ENCODE results near the gene TBC1D5.
A peak's percentile ranks its signal among the peaks of the same experiment; 100 is the strongest.
"Not testable (repeated sequence)": the region's sequence is repeated elsewhere in the genome, so short reads cannot be mapped to it uniquely, and the experiment has no call there.

TBC1D5 gene

GRCh38 chr3:17747890-17748247 lies 5.4 kb upstream of the TBC1D5 start:
- DNase-seq (ENCODE audit: low read depth), result no peak

GRCh38 chr3:17747174-17747889 lies 4.9 kb upstream of the TBC1D5 start:
- no peak for DNase-seq (ENCODE audit: low read depth)

- no peak for DNase-seq (ENCODE audit: low read depth)
Measured at GRCh38 chr3:17745894-17746293, 3.5 kb upstream of the TBC1D5 start.

- DNase-seq (ENCODE audit: low read depth), result no peak
Measured at GRCh38 chr3:17745301-17745700, 2.9 kb upstream of the TBC1D5 start.

GRCh38 chr3:17744693-17745092 lies 2.3 kb upstream of the TBC1D5 start:
- DNase-seq (ENCODE audit: low read depth), result no peak

GRCh38 chr3:17743658-17743995 lies 1.2 kb upstream of the TBC1D5 start:
- no peak for DNase-seq (ENCODE audit: low read depth)

- no peak for DNase-seq (ENCODE audit: low read depth)
Measured at GRCh38 chr3:17742880-17743657, 638 bp upstream of the TBC1D5 start.

GRCh38 chr3:17741621-17742101 lies 770 bp downstream of the TBC1D5 start:
- DNase-seq (ENCODE audit: low read depth), result no peak

GRCh38 chr3:17740721-17741141 lies 1.7 kb downstream of the TBC1D5 start:
- DNase-seq (ENCODE audit: low read depth), result peak; percentile 3

GRCh38 chr3:17738921-17739320 lies 3.5 kb downstream of the TBC1D5 start:
- DNase-seq (ENCODE audit: low read depth), result no peak

GRCh38 chr3:17738219-17738618 lies 4.2 kb downstream of the TBC1D5 start:
- no peak for DNase-seq (ENCODE audit: low read depth)

- no peak for DNase-seq (ENCODE audit: low read depth)
Measured at GRCh38 chr3:17737591-17737990, 4.8 kb downstream of the TBC1D5 start.

GRCh38 chr3:17735362-17735761 lies 7.1 kb downstream of the TBC1D5 start:
- DNase-seq (ENCODE audit: low read depth), result not testable (repeated sequence)

GRCh38 chr3:17733768-17734167 lies 8.7 kb downstream of the TBC1D5 start:
- DNase-seq (ENCODE audit: low read depth), result no peak

- DNase-seq (ENCODE audit: low read depth), result no peak
Measured at GRCh38 chr3:17733215-17733614, 9.2 kb downstream of the TBC1D5 start.

- peak; percentile 4 for DNase-seq (ENCODE audit: low read depth)
Measured at GRCh38 chr3:17730318-17730967, 12.0 kb downstream of the TBC1D5 start.

GRCh38 chr3:17726313-17726712 lies 16.1 kb downstream of the TBC1D5 start:
- no peak for DNase-seq (ENCODE audit: low read depth)

GRCh38 chr3:17725844-17726243 lies 16.6 kb downstream of the TBC1D5 start:
- DNase-seq (ENCODE audit: low read depth), result not testable (repeated sequence)

GRCh38 chr3:17724948-17725347 lies 17.5 kb downstream of the TBC1D5 start:
- no peak for DNase-seq (ENCODE audit: low read depth)

- no peak for DNase-seq (ENCODE audit: low read depth)
Measured at GRCh38 chr3:17724122-17724521, 18.3 kb downstream of the TBC1D5 start.

GRCh38 chr3:17717411-17717810 lies 25.0 kb downstream of the TBC1D5 start:
- no peak for DNase-seq (ENCODE audit: low read depth)

- no peak for DNase-seq (ENCODE audit: low read depth)
Measured at GRCh38 chr3:17714473-17714872, 28.0 kb downstream of the TBC1D5 start.

GRCh38 chr3:17709236-17709810 lies 33.1 kb downstream of the TBC1D5 start:
- no peak for DNase-seq (ENCODE audit: low read depth)

All from fibroblast of gingiva (primary cell).